ENCODE measurements around the gene NCBP2L. TPM values are rescaled to one million over a fixed set of nuclear protein-coding genes. Genes with fewer than 3 reads are reported as not detected.

Gene NCBP2L
- total and polyA plus RNA-seq, 2 donors (not counting 3 experiments of a cell fraction or from before 2014, with no cell fraction given), result not detected

GRCh38 chrX:107733686-107734085 is 43.8 kb upstream of the NCBP2L start:
- ChIA-PET CTCF (interaction anchor here (1.3 kb wide), 1 partner anchor 16 kb away, joined by 3 read pairs; no protein-coding TSS in a partner anchor), POLR2A (no interaction called here)
- BruUV-seq (replicated peaks), result no TSS peak

More at GRCh38 chrX:107733686-107734085, 43.8 kb upstream of the NCBP2L start:
- no peak for TF ChIP-seq MYC (IDR thresholded peaks at IDR 0.05; ENCODE audit: low read depth, low read length)
- no peak for TF ChIP-seq GATA2 (IDR thresholded peaks at IDR 0.05; ENCODE audit: insufficient read depth, insufficient read length, low read depth, low read length)
- no peak for TF ChIP-seq JUN (IDR thresholded peaks at IDR 0.05; ENCODE audit: borderline replicate concordance, insufficient read depth, insufficient read length, low read depth)
- TF ChIP-seq MAX (IDR thresholded peaks at IDR 0.05; ENCODE audit: insufficient read depth, insufficient read length), result no peak
- no peak for TF ChIP-seq POLR2AphosphoS5 (IDR thresholded peaks at IDR 0.05; ENCODE audit: insufficient read depth, low read depth, low read length)
- no peak for TF ChIP-seq CTCF (IDR thresholded peaks at IDR 0.05; ENCODE audit: extremely low read depth in 1 of 2, insufficient read depth in 1 of 2, low read depth in 1 of 2, low read length in 2 of 2)
- no peak for TF ChIP-seq FOS (IDR thresholded peaks at IDR 0.05; ENCODE audit: borderline replicate concordance, insufficient read depth, low read length)
- TF ChIP-seq POLR2A (IDR thresholded peaks at IDR 0.05; ENCODE audit: low read depth, low read length), result no peak
- TF ChIP-seq EZH2 (IDR thresholded peaks at IDR 0.05; ENCODE audit: borderline replicate concordance, low read depth, low read length, severe bottlenecking), result no peak
- intact Hi-C loops (cut with micrococcal nuclease) (loop anchor here (5.0 kb wide), 2 partner anchors 44 to 56 kb away; partner anchors contain the start of genes NCBP2L and TSC22D3), dilution Hi-C loops (cut with MboI; ENCODE audit: extremely low pct_ligation_motif_present, low sequenced_read_pairs) (no loop called here)
- Histone ChIP-seq H3K79me2 (ENCODE audit: control insufficient read depth, insufficient read depth, low read length) (no peaks in the 10 kb centered on the region), H3K4me3 (replicated peaks in 1 of 3; ENCODE audit: insufficient read depth in 1 of 3, low read depth in 1 of 3, low read length in 3 of 3) (no peak overlapping the region), H4K20me1 (replicated peaks; ENCODE audit: control insufficient read depth, extremely low read depth, insufficient read depth, low read length) (no peaks in the 10 kb centered on the region), H2AFZ (ENCODE audit: low read depth, low read length) (no peak overlapping the region), H3K4me2 (ENCODE audit: insufficient read depth, low read length) (no peak overlapping the region), H3K9ac (replicated peaks; ENCODE audit: extremely low read depth, insufficient read depth, low read length) (no peak overlapping the region), H3K27me3 (ENCODE audit: control insufficient read depth in 2 of 2, insufficient read depth in 2 of 2, low read length in 2 of 2) (no peaks in the 10 kb centered on the region), H3K9me1 (replicated peaks; ENCODE audit: control insufficient read depth, extremely low read depth, insufficient read depth, low read length) (no peaks in the 10 kb centered on the region), H3K36me3 (ENCODE audit: control insufficient read depth in 2 of 2, extremely low read depth in 1 of 2, insufficient read depth in 2 of 2, low read length in 2 of 2) (no peaks in the 10 kb centered on the region), H3K4me1 (ENCODE audit: control insufficient read depth, extremely low read depth, insufficient read depth, low read length) (peaks cover 21% of the 10 kb centered on the region), H3K27ac (ENCODE audit: insufficient read depth, low read depth, low read length) (no peak overlapping the region), H3K9me3 (replicated peaks; ENCODE audit: control insufficient read depth, insufficient read depth, low read length) (no peaks in the 10 kb centered on the region)
- DNase-seq (ENCODE audit: low read depth, low spot score) (no peak), FAIRE-seq (no peak)

All from endothelial cell of umbilical vein (primary cell).